MM.1S (cell line): ENCODE measurements around the gene NOL11.
"Not testable (repeated sequence)": the region's sequence is repeated elsewhere in the genome, so short reads cannot be mapped to it uniquely, and the experiment has no call there.

ENCODE experiments used
- DNase-seq: peaks from one replicate; pipeline ENCODE4 v3.0.0-alpha.2; 2015
- H2AFZ ChIP-seq: fragments of 300-600 bp; sonication (generic); 2 replicates; pipeline ENCODE4 v1.6.0; 2016; ENCODE audit warnings: antibody characterized with exemption, low read length
- H3F3A ChIP-seq: fragments of 300-600 bp; sonication (generic); 2 replicates; pipeline ENCODE4 v1.6.1; 2016; ENCODE audit warnings: mild to moderate bottlenecking, antibody characterized with exemption, low read length, moderate library complexity, mixed read lengths; ENCODE audit not compliant: insufficient read depth
- H3K27ac ChIP-seq: fragments of 300-600 bp; sonication (generic); 2 replicates; pipeline ENCODE4 v1.5.1; 2016; ENCODE audit warnings: mild to moderate bottlenecking, low read length
- H3K27me3 ChIP-seq: fragments of 300-600 bp; sonication (generic); replicated peaks from 2 replicates; pipeline ENCODE4 v1.6.0; 2016; ENCODE audit warnings: low read length; ENCODE audit not compliant: insufficient read depth
- H3K36me3 ChIP-seq: fragments of 300-600 bp; sonication (generic); replicated peaks from 2 replicates; pipeline ENCODE4 v1.6.1; 2016; ENCODE audit warnings: mild to moderate bottlenecking, low read length, mixed read lengths; ENCODE audit not compliant: insufficient read depth
- H3K4me1 ChIP-seq: fragments of 300-600 bp; sonication (generic); 2 replicates; pipeline ENCODE4 v1.6.1; 2016; ENCODE audit warnings: low read length, mixed read lengths
- H3K4me2 ChIP-seq: fragments of 300-600 bp; sonication (generic); 2 replicates; pipeline ENCODE4 v1.6.0; 2016; ENCODE audit warnings: low read depth, low read length
- H3K4me3 ChIP-seq: fragments of 300-600 bp; sonication (generic); 2 replicates; pipeline ENCODE4 v1.5.1; 2016; ENCODE audit warnings: low read length, mixed read lengths
- H3K79me2 ChIP-seq: fragments of 300-600 bp; sonication (generic); 2 replicates; pipeline ENCODE4 v1.6.1; 2016; ENCODE audit warnings: mixed run types, low read length, mixed read lengths
- H3K9ac ChIP-seq: fragments of 300-600 bp; sonication (generic); 2 replicates; pipeline ENCODE4 v1.6.1; 2016; ENCODE audit warnings: low read length, mixed read lengths
- H3K9me2 ChIP-seq: fragments of 300-600 bp; sonication (generic); replicated peaks from 2 replicates; pipeline ENCODE4 v1.6.1; 2016; ENCODE audit warnings: mild to moderate bottlenecking, low read length, mixed read lengths; ENCODE audit not compliant: insufficient read depth
- H3K9me3 ChIP-seq: fragments of 300-600 bp; sonication (generic); replicated peaks from 2 replicates; pipeline ENCODE4 v1.6.1; 2016; ENCODE audit warnings: mild to moderate bottlenecking, low read length, mixed read lengths; ENCODE audit not compliant: insufficient read depth
- H4K20me1 ChIP-seq: fragments of 300-600 bp; sonication (generic); 2 replicates; pipeline ENCODE4 v1.6.1; 2016; ENCODE audit warnings: mild to moderate bottlenecking, low read length, moderate library complexity, mixed read lengths; ENCODE audit not compliant: insufficient read depth
- CTCF ChIP-seq: fragments of 300-600 bp; sonication (generic); IDR thresholded peaks from 2 replicates; pipeline ENCODE4 v1.5.1; 2016; ENCODE audit warnings: antibody characterized with exemption, low read length, mixed read lengths
- EZH2 ChIP-seq: fragments of 300-600 bp; sonication (generic); optimal IDR thresholded peaks from 2 replicates; pipeline ENCODE3; 2017; ENCODE audit warnings: low read depth, mild to moderate bottlenecking, antibody characterized with exemption, low read length, mixed read lengths
- EZH2phosphoT487 ChIP-seq: fragments of 300-600 bp; sonication (generic); IDR thresholded peaks from 2 replicates; pipeline ENCODE4 v1.6.1; 2018; ENCODE audit warnings: antibody characterized with exemption, low read length

NOL11 gene

GRCh38 chr17:67753026-67753425 lies 35.3 kb downstream of the NOL11 start:
- Histone ChIP-seq H3K27ac (no peak overlapping the region), H3K4me3 (no peak overlapping the region), H4K20me1 (no peaks in the 10 kb centered on the region), H3F3A (no peaks in the 10 kb centered on the region), H3K4me2 (no peak overlapping the region), H3K36me3 (no peaks in the 10 kb centered on the region), H3K9ac (no peak overlapping the region), H3K9me2 (no peaks in the 10 kb centered on the region), H2AFZ (no peak overlapping the region), H3K9me3 (no peaks in the 10 kb centered on the region), H3K79me2 (no peaks in the 10 kb centered on the region), H3K4me1 (no peaks in the 10 kb centered on the region), H3K27me3 (no peaks in the 10 kb centered on the region)
- TF ChIP-seq EZH2phosphoT487 = no peak
- no peak for TF ChIP-seq EZH2
- TF ChIP-seq CTCF = no peak
- DNase-seq = no peak

GRCh38 chr17:67754001-67754400 lies 36.3 kb downstream of the NOL11 start:
- Histone ChIP-seq H3K4me2 (no peak overlapping the region), H3K79me2 (no peaks in the 10 kb centered on the region), H3K4me1 (no peaks in the 10 kb centered on the region), H3K27me3 (no peaks in the 10 kb centered on the region), H3K9me3 (no peaks in the 10 kb centered on the region), H2AFZ (no peak overlapping the region), H3K27ac (no peak overlapping the region), H3K36me3 (no peaks in the 10 kb centered on the region), H4K20me1 (no peaks in the 10 kb centered on the region), H3K9me2 (no peaks in the 10 kb centered on the region), H3F3A (no peaks in the 10 kb centered on the region), H3K9ac (no peak overlapping the region), H3K4me3 (no peak overlapping the region)
- no peak for DNase-seq
- no peak for TF ChIP-seq EZH2

DNA sequence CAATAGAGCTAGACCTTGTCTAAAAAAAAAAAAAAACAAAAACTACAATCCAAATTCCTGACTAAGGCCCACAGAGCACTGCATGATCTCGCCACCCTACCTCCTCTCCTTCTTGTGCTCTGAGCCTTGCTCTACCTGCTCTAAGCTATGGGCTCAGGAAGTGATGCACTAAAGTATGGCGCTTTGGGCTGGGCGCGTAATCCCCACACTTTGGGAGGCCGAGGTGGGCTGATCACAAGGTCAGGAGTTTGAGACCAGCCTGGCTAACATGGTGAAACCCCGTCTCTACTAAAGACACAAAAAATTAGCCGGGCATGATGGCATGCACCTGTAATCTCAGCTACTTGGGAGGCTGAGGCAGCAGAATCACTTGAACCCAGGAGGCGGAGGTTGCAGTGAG lies 37.0 kb downstream of the NOL11 start:
- H3K9me2 ChIP-seq, H4K20me1 ChIP-seq, H3K4me1 ChIP-seq, H3K9ac ChIP-seq, H3K4me2 ChIP-seq, H3K27me3 ChIP-seq, H3K4me3 ChIP-seq, H3F3A ChIP-seq, H3K27ac ChIP-seq, H3K9me3 ChIP-seq, H3K79me2 ChIP-seq, DNase-seq, H2AFZ ChIP-seq, H3K36me3 ChIP-seq: not testable (repeated sequence)

- H3K4me2 ChIP-seq, H2AFZ ChIP-seq, H3K9ac ChIP-seq, H3K79me2 ChIP-seq, H3K9me3 ChIP-seq, H3K36me3 ChIP-seq, H3K4me3 ChIP-seq, H3K9me2 ChIP-seq, H3K27me3 ChIP-seq, H4K20me1 ChIP-seq, H3K27ac ChIP-seq, DNase-seq: not testable (repeated sequence)
- Histone ChIP-seq H3K4me1 (peaks cover 13% of the 10 kb centered on the region), H3F3A (0 out of 2 replicates have a peak, but pooled peaks cover 11% of the 10 kb centered on the region)
Measured at GRCh38 chr17:67756766-67757165, 39.0 kb downstream of the NOL11 start.
